Measurements from ENCODE around the gene ZFYVE1.
"Not testable (repeated sequence)": the region's sequence is repeated elsewhere in the genome, so short reads cannot be mapped to it uniquely, and the experiment has no call there.

Gene ZFYVE1

GRCh38 chr14:73055251-73055650 is 28.3 kb upstream of the ZFYVE1 start:
- Histone ChIP-seq H3K27ac (no peak overlapping the region), H3K9me3 (no peaks in the 10 kb centered on the region), H3K36me3 (no peaks in the 10 kb centered on the region), H3K4me3 (ENCODE audit: low read depth in 1 of 2, low read length in 1 of 2) (no peak overlapping the region), H3K27me3 (no peaks in the 10 kb centered on the region), H3K4me1 (ENCODE audit: control insufficient read depth in 1 of 2, insufficient read depth in 1 of 2, low read depth in 1 of 2, low read length in 1 of 2) (peaks cover 22 to 23% of the 10 kb centered on the region in 2 experiments)
- TF ChIP-seq CTCF (IDR thresholded peaks at IDR 0.05): no peak

- no peak overlapping the region for H3K4me3 ChIP-seq (ENCODE audit: low read depth in 1 of 2, low read length in 1 of 2)
These were observed 22.5 kb upstream of the ZFYVE1 start for GRCh38 chr14:73049428-73049827.

GRCh38 chr14:73047808-73048207 is 20.9 kb upstream of the ZFYVE1 start:
- Histone ChIP-seq H3K4me1 (ENCODE audit: control insufficient read depth in 1 of 2, insufficient read depth in 1 of 2, low read depth in 1 of 2, low read length in 1 of 2) (no peaks in the 10 kb centered on the region), H3K27me3 (no peaks in the 10 kb centered on the region), H3K9me3 (no peaks in the 10 kb centered on the region), H3K36me3 (no peaks in the 10 kb centered on the region), H3K4me3 (ENCODE audit: low read depth in 1 of 2, low read length in 1 of 2) (no peak overlapping the region), H3K27ac (no peak overlapping the region)
- TF ChIP-seq CTCF (IDR thresholded peaks at IDR 0.05): no peak

More at GRCh38 chr14:73049428-73049827, 22.5 kb upstream of the ZFYVE1 start:
- no peaks in the 10 kb centered on the region for H3K4me1 ChIP-seq (ENCODE audit: control insufficient read depth in 1 of 2, insufficient read depth in 1 of 2, low read depth in 1 of 2, low read length in 1 of 2)
- no peak overlapping the region for H3K27ac ChIP-seq
- no peaks in the 10 kb centered on the region for H3K27me3 ChIP-seq
- no peak for TF ChIP-seq CTCF (IDR thresholded peaks at IDR 0.05)
- no peaks in the 10 kb centered on the region for H3K36me3 ChIP-seq
- no peaks in the 10 kb centered on the region for H3K9me3 ChIP-seq

GRCh38 chr14:73036706-73037450 is 10.0 kb upstream of the ZFYVE1 start:
- H3K9me3 ChIP-seq; H3K4me1 ChIP-seq (ENCODE audit: control insufficient read depth in 1 of 2, insufficient read depth in 1 of 2, low read depth in 1 of 2, low read length in 1 of 2); H3K27ac ChIP-seq; H3K36me3 ChIP-seq; H3K27me3 ChIP-seq; H3K4me3 ChIP-seq (ENCODE audit: low read depth in 1 of 2, low read length in 1 of 2): not testable (repeated sequence)

- no peak overlapping the region for H3K27ac ChIP-seq
- no peaks in the 10 kb centered on the region for H3K27me3 ChIP-seq
- no peak for TF ChIP-seq CTCF (IDR thresholded peaks at IDR 0.05)
- peaks cover 13% of the 10 kb centered on the region for H3K36me3 ChIP-seq
- H3K9me3 ChIP-seq: no peaks in the 10 kb centered on the region
- H3K4me3 ChIP-seq (ENCODE audit: low read depth in 1 of 2, low read length in 1 of 2): no peak overlapping the region
- peaks cover 31 to 38% of the 10 kb centered on the region in 2 experiments for H3K4me1 ChIP-seq (ENCODE audit: control insufficient read depth in 1 of 2, insufficient read depth in 1 of 2, low read depth in 1 of 2, low read length in 1 of 2)
These were observed 1.1 kb upstream of the ZFYVE1 start for GRCh38 chr14:73027984-73028383.

GRCh38 chr14:73027546-73027945 is 640 bp upstream of the ZFYVE1 start:
- Histone ChIP-seq H3K4me3 (ENCODE audit: low read depth in 1 of 2, low read length in 1 of 2) (peak overlapping the region; percentile 78 to 83), H3K27ac (peak overlapping the region; percentile 92), H3K27me3 (no peaks in the 10 kb centered on the region), H3K4me1 (ENCODE audit: control insufficient read depth in 1 of 2, insufficient read depth in 1 of 2, low read depth in 1 of 2, low read length in 1 of 2) (peaks cover 31 to 38% of the 10 kb centered on the region in 2 experiments), H3K36me3 (peaks cover 17% of the 10 kb centered on the region), H3K9me3 (no peaks in the 10 kb centered on the region)
- no peak for TF ChIP-seq CTCF (IDR thresholded peaks at IDR 0.05)

Data from neutrophil (primary cell).